Nephron (organoid): ENCODE data around the gene NAV2.

Source experiments
- H3K27ac Mint-ChIP-seq, 3 experiments: 2 replicates each; pipeline ENCODE4 v1.8.0; 2020; ENCODE audit warnings: mixed read lengths in 3 of 3, mild to moderate bottlenecking in 2 of 3, moderate library complexity in 1 of 3
- H3K27me3 Mint-ChIP-seq: 2 replicates; pipeline ENCODE4 v1.8.0; 2021; ENCODE audit warnings: low read depth, mild to moderate bottlenecking, moderate library complexity, mixed read lengths
- H3K36me3 Mint-ChIP-seq: 2 replicates; pipeline ENCODE4 v1.8.0; 2020; ENCODE audit warnings: low read depth, mixed read lengths
- H3K4me1 Mint-ChIP-seq: 2 replicates; pipeline ENCODE4 v1.8.0; 2020; ENCODE audit warnings: mixed read lengths
- H3K4me3 Mint-ChIP-seq, 3 experiments: 2 replicates each; pipeline ENCODE4 v1.8.0; 2020; ENCODE audit warnings: mild to moderate bottlenecking in 3 of 3, mixed read lengths in 3 of 3, moderate library complexity in 2 of 3
- H3K9me3 Mint-ChIP-seq: 2 replicates; pipeline ENCODE4 v1.8.0; 2020; ENCODE audit warnings: mixed read lengths
- TF ChIP-seq, protein P1 (sequence below), 3 experiments: fragments of 200-600 bp; sonication (generic); IDR thresholded peaks; one replicate each; pipeline ENCODE4 v1.5.0; 2021; ENCODE audit warnings: antibody characterized with exemption in 3 of 3; ENCODE audit not compliant: unreplicated experiment in 3 of 3

NAV2 gene

DNA sequence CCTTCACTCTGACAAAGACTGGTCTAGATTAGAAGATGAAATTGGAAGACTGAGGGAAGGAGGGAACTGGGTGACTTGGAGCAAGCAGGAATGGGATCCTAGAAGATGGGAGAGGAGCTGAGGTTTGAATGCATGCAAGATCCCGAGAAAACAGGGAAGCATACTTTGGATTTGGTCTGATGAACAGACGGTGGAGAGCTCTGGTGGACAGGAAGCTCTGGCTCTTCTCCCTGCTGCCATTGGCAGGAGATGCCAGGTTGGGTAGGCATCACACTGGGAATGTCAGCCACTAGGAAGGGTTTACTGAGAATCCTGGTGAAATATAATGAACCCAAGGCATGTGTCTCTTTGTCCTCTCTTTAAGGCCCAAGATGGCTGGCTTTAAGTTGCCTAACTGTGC, 16.5 kb downstream of the NAV2 start:
- H3K36me3 Mint-ChIP-seq, result no peaks in the 10 kb centered on the region
- H3K27me3 Mint-ChIP-seq, result peaks cover 28% of the 10 kb centered on the region
- H3K27ac Mint-ChIP-seq, result no peak overlapping the region
- no peak overlapping the region for H3K4me3 Mint-ChIP-seq
- TF ChIP-seq, protein P1, sequence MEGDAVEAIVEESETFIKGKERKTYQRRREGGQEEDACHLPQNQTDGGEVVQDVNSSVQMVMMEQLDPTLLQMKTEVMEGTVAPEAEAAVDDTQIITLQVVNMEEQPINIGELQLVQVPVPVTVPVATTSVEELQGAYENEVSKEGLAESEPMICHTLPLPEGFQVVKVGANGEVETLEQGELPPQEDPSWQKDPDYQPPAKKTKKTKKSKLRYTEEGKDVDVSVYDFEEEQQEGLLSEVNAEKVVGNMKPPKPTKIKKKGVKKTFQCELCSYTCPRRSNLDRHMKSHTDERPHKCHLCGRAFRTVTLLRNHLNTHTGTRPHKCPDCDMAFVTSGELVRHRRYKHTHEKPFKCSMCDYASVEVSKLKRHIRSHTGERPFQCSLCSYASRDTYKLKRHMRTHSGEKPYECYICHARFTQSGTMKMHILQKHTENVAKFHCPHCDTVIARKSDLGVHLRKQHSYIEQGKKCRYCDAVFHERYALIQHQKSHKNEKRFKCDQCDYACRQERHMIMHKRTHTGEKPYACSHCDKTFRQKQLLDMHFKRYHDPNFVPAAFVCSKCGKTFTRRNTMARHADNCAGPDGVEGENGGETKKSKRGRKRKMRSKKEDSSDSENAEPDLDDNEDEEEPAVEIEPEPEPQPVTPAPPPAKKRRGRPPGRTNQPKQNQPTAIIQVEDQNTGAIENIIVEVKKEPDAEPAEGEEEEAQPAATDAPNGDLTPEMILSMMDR (IDR thresholded peaks at IDR 0.05; ENCODE audit: unreplicated experiment in 3 of 3), result no peak
- no peaks in the 10 kb centered on the region for H3K9me3 Mint-ChIP-seq
- H3K4me1 Mint-ChIP-seq, result peaks cover 8% of the 10 kb centered on the region

DNA sequence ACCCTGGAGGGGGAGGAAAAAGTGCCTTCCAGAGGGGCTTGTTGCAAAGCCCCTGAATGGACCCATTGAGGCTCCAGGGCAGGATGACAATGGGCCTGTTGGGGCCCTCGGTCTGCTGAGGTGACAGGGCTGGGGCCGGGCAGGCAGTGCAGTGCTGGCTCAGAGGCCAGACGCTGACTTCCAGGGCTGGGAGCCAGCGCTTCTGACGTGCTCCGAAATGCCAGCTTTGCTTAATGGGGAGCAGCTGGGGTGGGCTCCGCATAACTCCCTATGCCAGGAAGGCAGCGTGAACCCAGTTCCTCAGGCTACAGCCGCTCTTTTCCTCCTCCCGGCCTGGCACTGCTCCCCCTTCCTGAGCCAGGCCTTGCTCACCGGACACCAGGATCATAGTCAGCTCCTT, 17.7 kb downstream of the NAV2 start:
- TF ChIP-seq, protein P1 (IDR thresholded peaks at IDR 0.05; ENCODE audit: unreplicated experiment in 3 of 3), result no peak
- Mint-ChIP-seq H3K36me3 (no peaks in the 10 kb centered on the region), H3K27ac (no peak overlapping the region), H3K9me3 (no peaks in the 10 kb centered on the region), H3K4me1 (peaks cover 8% of the 10 kb centered on the region), H3K27me3 (peaks cover 30% of the 10 kb centered on the region), H3K4me3 (no peak overlapping the region)

DNA sequence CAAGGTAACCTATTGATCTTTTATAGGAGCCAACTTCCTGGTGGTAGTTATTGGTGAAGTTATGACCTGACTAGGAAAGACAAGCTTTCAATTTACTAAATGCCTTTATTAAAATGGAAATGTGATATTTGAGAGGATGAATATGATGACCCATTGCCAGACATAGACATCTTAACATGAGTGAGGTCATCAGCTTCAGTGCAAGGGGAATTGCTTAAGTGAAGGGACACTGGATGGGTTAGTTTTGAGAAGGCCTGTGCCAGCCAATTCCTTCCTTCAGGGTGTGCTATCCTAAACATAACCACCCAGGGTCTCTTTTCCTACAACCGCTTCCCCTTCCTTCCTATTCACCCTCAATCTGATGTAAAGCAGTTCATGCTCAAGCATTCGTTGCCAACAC, 21.5 kb downstream of the NAV2 start:
- Mint-ChIP-seq H3K4me3 (no peak overlapping the region), H3K27ac (no peak overlapping the region), H3K4me1 (peaks cover 7% of the 10 kb centered on the region), H3K36me3 (no peaks in the 10 kb centered on the region), H3K9me3 (no peaks in the 10 kb centered on the region), H3K27me3 (peaks cover 18% of the 10 kb centered on the region)
- TF ChIP-seq, protein P1 (IDR thresholded peaks at IDR 0.05; ENCODE audit: unreplicated experiment in 3 of 3), result no peak

DNA sequence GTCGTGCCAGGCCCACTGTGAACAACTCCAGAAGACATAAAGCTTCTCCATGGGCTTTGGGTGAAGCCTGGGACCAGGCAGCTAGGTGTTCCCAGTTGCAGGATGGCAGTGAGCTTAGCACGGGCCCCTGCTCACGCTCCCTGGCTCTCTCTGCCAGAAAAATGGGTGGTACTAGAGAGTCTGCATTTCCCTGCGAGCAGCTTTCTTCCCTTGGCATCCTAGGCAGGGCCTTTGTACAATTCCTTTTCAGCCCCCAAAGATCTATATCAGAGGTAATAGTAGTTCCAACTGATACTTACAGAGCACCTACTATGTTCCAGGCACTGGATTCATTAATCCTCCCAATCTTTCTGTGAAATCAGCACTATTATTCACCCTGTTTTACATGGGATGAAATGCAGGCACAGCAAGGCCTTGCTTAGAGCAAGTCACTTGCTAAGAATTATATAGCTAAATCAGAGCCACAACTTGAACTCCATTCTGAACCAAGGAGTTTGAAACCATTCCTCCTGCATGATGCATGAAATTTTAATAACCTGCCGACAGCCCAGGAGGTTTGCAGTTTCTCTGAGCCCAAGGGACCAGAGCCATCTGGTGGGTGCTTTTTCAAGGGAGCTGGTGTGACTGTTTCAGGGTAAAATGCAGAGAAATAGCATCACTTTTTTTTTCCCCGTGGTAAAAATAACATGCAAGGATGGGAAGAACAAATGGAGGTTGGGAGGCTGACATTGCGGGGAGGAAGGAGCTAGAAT, 22.7 kb downstream of the NAV2 start:
- TF ChIP-seq, protein P1 (IDR thresholded peaks at IDR 0.05; ENCODE audit: unreplicated experiment in 3 of 3), result no peak
- peaks cover 7% of the 10 kb centered on the region for H3K4me1 Mint-ChIP-seq
- H3K4me3 Mint-ChIP-seq, result no peak overlapping the region
- peaks cover 26% of the 10 kb centered on the region for H3K27me3 Mint-ChIP-seq
- H3K27ac Mint-ChIP-seq, result no peak overlapping the region
- H3K9me3 Mint-ChIP-seq, result no peaks in the 10 kb centered on the region
- no peaks in the 10 kb centered on the region for H3K36me3 Mint-ChIP-seq

DNA sequence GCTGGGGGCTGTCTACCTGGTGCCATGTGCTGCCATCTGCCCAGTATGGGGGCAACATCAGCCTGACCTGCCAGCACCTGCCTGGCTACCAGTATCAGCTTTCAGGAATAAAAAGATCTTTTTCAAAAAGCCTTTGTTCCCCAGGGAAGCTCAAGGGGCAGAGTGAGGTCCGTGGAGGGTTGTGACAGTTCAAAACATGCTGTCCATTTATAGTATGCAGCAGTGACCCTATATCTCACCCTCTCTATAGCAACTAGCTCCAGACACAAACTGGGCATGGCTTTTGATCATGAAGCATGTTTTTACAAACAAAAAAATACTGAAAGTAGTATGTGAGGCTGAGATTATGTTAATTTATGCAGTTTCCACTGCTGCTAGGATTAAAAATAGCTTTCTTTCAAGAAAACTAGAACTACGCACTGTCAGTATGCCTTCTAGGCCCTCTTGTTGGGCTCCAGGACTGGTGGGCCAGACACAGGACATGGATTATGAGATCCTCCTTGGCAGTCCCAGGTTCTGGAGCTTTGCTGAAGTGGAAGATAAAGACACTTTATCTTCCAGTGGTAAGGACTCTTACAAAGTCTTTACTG, 23.4 kb downstream of the NAV2 start:
- Mint-ChIP-seq H3K27ac (no peak overlapping the region), H3K4me3 (no peak overlapping the region), H3K36me3 (no peaks in the 10 kb centered on the region), H3K4me1 (peaks cover 7% of the 10 kb centered on the region), H3K27me3 (peaks cover 26% of the 10 kb centered on the region), H3K9me3 (no peaks in the 10 kb centered on the region)
- TF ChIP-seq, protein P1 (IDR thresholded peaks at IDR 0.05; ENCODE audit: unreplicated experiment in 3 of 3), result no peak

DNA sequence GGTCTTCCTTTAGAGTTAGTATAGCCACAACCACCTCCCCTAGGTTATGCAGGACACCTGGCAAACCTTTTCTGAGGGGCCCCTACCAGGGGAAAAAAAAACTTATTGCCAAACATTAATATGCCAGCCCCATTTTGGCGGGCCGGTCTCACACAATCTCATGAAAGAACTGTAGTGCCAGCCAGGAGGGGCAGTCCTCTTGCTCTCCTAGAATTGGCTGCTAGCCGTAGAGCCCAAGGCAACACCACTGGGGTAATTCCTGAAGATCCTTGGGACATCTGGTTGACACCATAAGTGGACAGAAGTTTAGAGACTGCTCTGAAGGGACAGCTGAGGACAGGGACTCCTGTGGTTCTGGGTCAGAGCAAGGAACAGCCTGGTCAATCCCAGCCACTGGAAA, 24.2 kb downstream of the NAV2 start:
- no peak overlapping the region for H3K27ac Mint-ChIP-seq
- TF ChIP-seq, protein P1 (IDR thresholded peaks at IDR 0.05; ENCODE audit: unreplicated experiment in 3 of 3), result no peak
- H3K27me3 Mint-ChIP-seq, result peaks cover 26% of the 10 kb centered on the region
- H3K4me1 Mint-ChIP-seq, result peaks cover 7% of the 10 kb centered on the region
- no peaks in the 10 kb centered on the region for H3K9me3 Mint-ChIP-seq
- H3K4me3 Mint-ChIP-seq, result no peak overlapping the region
- no peaks in the 10 kb centered on the region for H3K36me3 Mint-ChIP-seq
